ENCODE measurements around the gene KCNMA1.

The KCNMA1 gene

GRCh38 chr10:77504873-77505257, 132.7 kb downstream of the KCNMA1 start:
- Histone ChIP-seq H3K27me3 (ENCODE audit: control insufficient read depth, insufficient read depth, low read length, poor library complexity, severe bottlenecking) (no peaks in the 10 kb centered on the region), H3K36me3 (ENCODE audit: control insufficient read depth, insufficient read depth, low read length) (no peaks in the 10 kb centered on the region), H3K4me3 (ENCODE audit: insufficient read depth, low read depth, low read length) (no peak overlapping the region), H3K4me1 (ENCODE audit: control insufficient read depth, insufficient read depth, low read length) (no peaks in the 10 kb centered on the region), H3K9me3 (ENCODE audit: control insufficient read depth, low read length) (no peaks in the 10 kb centered on the region), H3K27ac (ENCODE audit: insufficient read depth, low read depth, low read length, poor library complexity, severe bottlenecking) (no peak overlapping the region)
- WGBS, 2 experiments = 79 to 86% methylated on average over 4 of the region's 4 CpGs

- Histone ChIP-seq H3K27me3 (ENCODE audit: control insufficient read depth, insufficient read depth, low read length, poor library complexity, severe bottlenecking) (no peaks in the 10 kb centered on the region), H3K4me3 (ENCODE audit: insufficient read depth, low read depth, low read length) (no peak overlapping the region), H3K27ac (ENCODE audit: insufficient read depth, low read depth, low read length, poor library complexity, severe bottlenecking) (no peak overlapping the region), H3K4me1 (ENCODE audit: control insufficient read depth, insufficient read depth, low read length) (no peaks in the 10 kb centered on the region), H3K36me3 (ENCODE audit: control insufficient read depth, insufficient read depth, low read length) (no peaks in the 10 kb centered on the region), H3K9me3 (ENCODE audit: control insufficient read depth, low read length) (no peaks in the 10 kb centered on the region)
- WGBS, 2 experiments = 88 to 93% methylated on average over 2 of the region's 2 CpGs
Observed at GRCh38 chr10:77504196-77504872, 133.3 kb downstream of the KCNMA1 start.

- WGBS, 2 experiments = 62 to 69% methylated on average over 4 of the region's 4 CpGs
- H3K4me1 ChIP-seq (ENCODE audit: control insufficient read depth, insufficient read depth, low read length) = peaks cover 8% of the 10 kb centered on the region
Observed at GRCh38 chr10:77501846-77502261, 135.8 kb downstream of the KCNMA1 start.

GRCh38 chr10:77501152-77501845, 136.3 kb downstream of the KCNMA1 start:
- WGBS, 2 experiments = 90 to 91% methylated on average over 7 of the region's 7 CpGs
- H3K27ac ChIP-seq (ENCODE audit: insufficient read depth, low read depth, low read length, poor library complexity, severe bottlenecking) = no peak overlapping the region

More at GRCh38 chr10:77501846-77502261, 135.8 kb downstream of the KCNMA1 start:
- H3K9me3 ChIP-seq (ENCODE audit: control insufficient read depth, low read length) = no peaks in the 10 kb centered on the region
- no peaks in the 10 kb centered on the region for H3K27me3 ChIP-seq (ENCODE audit: control insufficient read depth, insufficient read depth, low read length, poor library complexity, severe bottlenecking)
- no peak overlapping the region for H3K4me3 ChIP-seq (ENCODE audit: insufficient read depth, low read depth, low read length)
- H3K36me3 ChIP-seq (ENCODE audit: control insufficient read depth, insufficient read depth, low read length) = no peaks in the 10 kb centered on the region
- no peak overlapping the region for H3K27ac ChIP-seq (ENCODE audit: insufficient read depth, low read depth, low read length, poor library complexity, severe bottlenecking)

GRCh38 chr10:77500754-77501151, 136.9 kb downstream of the KCNMA1 start:
- no peak overlapping the region for H3K4me3 ChIP-seq (ENCODE audit: insufficient read depth, low read depth, low read length)
- no peaks in the 10 kb centered on the region for H3K9me3 ChIP-seq (ENCODE audit: control insufficient read depth, low read length)
- no peaks in the 10 kb centered on the region for H3K36me3 ChIP-seq (ENCODE audit: control insufficient read depth, insufficient read depth, low read length)
- 94 to 97% methylated on average over 4 of the region's 4 CpGs for WGBS, 2 experiments
- no peak overlapping the region for H3K27ac ChIP-seq (ENCODE audit: insufficient read depth, low read depth, low read length, poor library complexity, severe bottlenecking)
- H3K4me1 ChIP-seq (ENCODE audit: control insufficient read depth, insufficient read depth, low read length) = peaks cover 8% of the 10 kb centered on the region
- H3K27me3 ChIP-seq (ENCODE audit: control insufficient read depth, insufficient read depth, low read length, poor library complexity, severe bottlenecking) = no peaks in the 10 kb centered on the region

More at GRCh38 chr10:77501152-77501845, 136.3 kb downstream of the KCNMA1 start:
- Histone ChIP-seq H3K36me3 (ENCODE audit: control insufficient read depth, insufficient read depth, low read length) (no peaks in the 10 kb centered on the region), H3K4me3 (ENCODE audit: insufficient read depth, low read depth, low read length) (no peak overlapping the region), H3K27me3 (ENCODE audit: control insufficient read depth, insufficient read depth, low read length, poor library complexity, severe bottlenecking) (no peaks in the 10 kb centered on the region), H3K4me1 (ENCODE audit: control insufficient read depth, insufficient read depth, low read length) (peaks cover 8% of the 10 kb centered on the region), H3K9me3 (ENCODE audit: control insufficient read depth, low read length) (no peaks in the 10 kb centered on the region)

- WGBS, 2 experiments = 85 to 92% methylated on average over 2 of the region's 2 CpGs
- no peaks in the 10 kb centered on the region for H3K9me3 ChIP-seq (ENCODE audit: control insufficient read depth, low read length)
- no peak overlapping the region for H3K4me3 ChIP-seq (ENCODE audit: insufficient read depth, low read depth, low read length)
- H3K36me3 ChIP-seq (ENCODE audit: control insufficient read depth, insufficient read depth, low read length) = no peaks in the 10 kb centered on the region
- H3K4me1 ChIP-seq (ENCODE audit: control insufficient read depth, insufficient read depth, low read length) = peaks cover 8% of the 10 kb centered on the region
- no peak overlapping the region for H3K27ac ChIP-seq (ENCODE audit: insufficient read depth, low read depth, low read length, poor library complexity, severe bottlenecking)
- H3K27me3 ChIP-seq (ENCODE audit: control insufficient read depth, insufficient read depth, low read length, poor library complexity, severe bottlenecking) = no peaks in the 10 kb centered on the region
Observed at GRCh38 chr10:77498829-77499228, 138.8 kb downstream of the KCNMA1 start.

GRCh38 chr10:77498210-77498609, 139.4 kb downstream of the KCNMA1 start:
- peaks cover 8% of the 10 kb centered on the region for H3K4me1 ChIP-seq (ENCODE audit: control insufficient read depth, insufficient read depth, low read length)

GRCh38 chr10:77497748-77498147, 139.9 kb downstream of the KCNMA1 start:
- Histone ChIP-seq H3K4me3 (ENCODE audit: insufficient read depth, low read depth, low read length) (no peak overlapping the region), H3K27ac (ENCODE audit: insufficient read depth, low read depth, low read length, poor library complexity, severe bottlenecking) (no peak overlapping the region), H3K27me3 (ENCODE audit: control insufficient read depth, insufficient read depth, low read length, poor library complexity, severe bottlenecking) (no peaks in the 10 kb centered on the region)

More at GRCh38 chr10:77498210-77498609, 139.4 kb downstream of the KCNMA1 start:
- H3K27ac ChIP-seq (ENCODE audit: insufficient read depth, low read depth, low read length, poor library complexity, severe bottlenecking) = no peak overlapping the region
- H3K27me3 ChIP-seq (ENCODE audit: control insufficient read depth, insufficient read depth, low read length, poor library complexity, severe bottlenecking) = no peaks in the 10 kb centered on the region
- H3K9me3 ChIP-seq (ENCODE audit: control insufficient read depth, low read length) = no peaks in the 10 kb centered on the region
- H3K36me3 ChIP-seq (ENCODE audit: control insufficient read depth, insufficient read depth, low read length) = no peaks in the 10 kb centered on the region
- 82 to 86% methylated on average over 1 of the region's 1 CpG for WGBS, 2 experiments
- H3K4me3 ChIP-seq (ENCODE audit: insufficient read depth, low read depth, low read length) = no peak overlapping the region

GRCh38 chr10:77496941-77497420, 140.6 kb downstream of the KCNMA1 start:
- 68 to 73% methylated on average over 3 of the region's 3 CpGs for WGBS, 2 experiments
- Histone ChIP-seq H3K27ac (ENCODE audit: insufficient read depth, low read depth, low read length, poor library complexity, severe bottlenecking) (no peak overlapping the region), H3K4me3 (ENCODE audit: insufficient read depth, low read depth, low read length) (no peak overlapping the region)

More at GRCh38 chr10:77497748-77498147, 139.9 kb downstream of the KCNMA1 start:
- peaks cover 8% of the 10 kb centered on the region for H3K4me1 ChIP-seq (ENCODE audit: control insufficient read depth, insufficient read depth, low read length)
- H3K36me3 ChIP-seq (ENCODE audit: control insufficient read depth, insufficient read depth, low read length) = no peaks in the 10 kb centered on the region
- H3K9me3 ChIP-seq (ENCODE audit: control insufficient read depth, low read length) = no peaks in the 10 kb centered on the region

GRCh38 chr10:77494756-77495541, 142.7 kb downstream of the KCNMA1 start:
- no peaks in the 10 kb centered on the region for H3K36me3 ChIP-seq (ENCODE audit: control insufficient read depth, insufficient read depth, low read length)
- no peak overlapping the region for H3K4me3 ChIP-seq (ENCODE audit: insufficient read depth, low read depth, low read length)
- WGBS, 2 experiments = 93 to 94% methylated on average over 12 of the region's 12 CpGs
- no peaks in the 10 kb centered on the region for H3K27me3 ChIP-seq (ENCODE audit: control insufficient read depth, insufficient read depth, low read length, poor library complexity, severe bottlenecking)
- H3K9me3 ChIP-seq (ENCODE audit: control insufficient read depth, low read length) = no peaks in the 10 kb centered on the region
- no peak overlapping the region for H3K27ac ChIP-seq (ENCODE audit: insufficient read depth, low read depth, low read length, poor library complexity, severe bottlenecking)
- H3K4me1 ChIP-seq (ENCODE audit: control insufficient read depth, insufficient read depth, low read length) = peaks cover 8% of the 10 kb centered on the region

More at GRCh38 chr10:77496941-77497420, 140.6 kb downstream of the KCNMA1 start:
- Histone ChIP-seq H3K27me3 (ENCODE audit: control insufficient read depth, insufficient read depth, low read length, poor library complexity, severe bottlenecking) (no peaks in the 10 kb centered on the region), H3K36me3 (ENCODE audit: control insufficient read depth, insufficient read depth, low read length) (no peaks in the 10 kb centered on the region), H3K4me1 (ENCODE audit: control insufficient read depth, insufficient read depth, low read length) (peaks cover 8% of the 10 kb centered on the region), H3K9me3 (ENCODE audit: control insufficient read depth, low read length) (no peaks in the 10 kb centered on the region)

Data from ectodermal cell (in vitro differentiated cells).